Neuronal stem cell (in vitro differentiated cells): ENCODE data around the gene MYH8.

ENCODE experiments used
- DNase-seq: peaks from one replicate; pipeline ENCODE4 v3.0.0-alpha.2; 2013; ENCODE audit warnings: low spot score
- H2AFZ ChIP-seq: one replicate; pipeline ENCODE4 v1.6.1; 2013; ENCODE audit warnings: mild to moderate bottlenecking, low read length, inconsistent platforms
- H2AK5ac ChIP-seq: 2 replicates; pipeline ENCODE4 v1.6.1; 2013; ENCODE audit warnings: low read depth, mild to moderate bottlenecking, inconsistent platforms, low read length, moderate library complexity, mixed read lengths
- H2BK120ac ChIP-seq: 2 replicates; pipeline ENCODE4 v1.6.1; 2013; ENCODE audit warnings: low read depth, mild to moderate bottlenecking, inconsistent platforms, low read length, moderate library complexity, mixed read lengths
- H2BK12ac ChIP-seq: one replicate; pipeline ENCODE4 v1.6.1; 2013; ENCODE audit warnings: low read length, inconsistent platforms
- H2BK15ac ChIP-seq: 2 replicates; pipeline ENCODE4 v1.6.1; 2013; ENCODE audit warnings: mild to moderate bottlenecking, low read length, inconsistent platforms, mixed read lengths
- H2BK5ac ChIP-seq: one replicate; pipeline ENCODE4 v1.6.1; 2013; ENCODE audit warnings: inconsistent platforms, mild to moderate bottlenecking, low read length, moderate library complexity
- H3K14ac ChIP-seq: one replicate; pipeline ENCODE4 v1.6.1; 2013; ENCODE audit warnings: low read length, inconsistent platforms
- H3K18ac ChIP-seq: 2 replicates; pipeline ENCODE4 v1.6.1; 2013; ENCODE audit warnings: low read length, inconsistent platforms
- H3K23ac ChIP-seq: 2 replicates; pipeline ENCODE4 v1.6.1; 2013; ENCODE audit warnings: low read depth, mild to moderate bottlenecking, mixed read lengths, low read length, inconsistent platforms; ENCODE audit not compliant: poor library complexity
- H3K27ac ChIP-seq: replicated peaks from 3 replicates; pipeline ENCODE4 v1.5.1; 2013; ENCODE audit warnings: low read length, inconsistent platforms
- H3K27me3 ChIP-seq, 3 experiments: 2 replicates each; pipeline ENCODE4 v1.6.1; 2013; ENCODE audit warnings: low read length in 3 of 3, mild to moderate bottlenecking in 2 of 3, inconsistent platforms in 1 of 3, low read depth in 1 of 3, mixed read lengths in 1 of 3, moderate library complexity in 1 of 3; ENCODE audit not compliant: control insufficient read depth in 3 of 3, insufficient read depth in 3 of 3
- H3K36me3 ChIP-seq, 2 donors: replicated peaks in 1 of 2; 2 replicates each; pipeline ENCODE4 v1.6.1; 2013; ENCODE audit warnings: low read length in 2 of 2; ENCODE audit not compliant: control insufficient read depth in 2 of 2, insufficient read depth in 2 of 2
- H3K4ac ChIP-seq: 2 replicates; pipeline ENCODE4 v1.6.1; 2013; ENCODE audit warnings: inconsistent platforms, mild to moderate bottlenecking, low read length, moderate library complexity
- H3K4me1 ChIP-seq, 2 donors: 1 replicate in 1 of 2; 2 replicates in 1 of 2; pipeline ENCODE4 v1.6.1; 2013; ENCODE audit warnings: low read length in 2 of 2, low read depth in 1 of 2; ENCODE audit not compliant: control insufficient read depth in 2 of 2, insufficient read depth in 1 of 2
- H3K4me2 ChIP-seq: one replicate; pipeline ENCODE4 v1.6.1; 2013; ENCODE audit warnings: mild to moderate bottlenecking, low read length, inconsistent platforms; ENCODE audit not compliant: insufficient read depth, poor library complexity, severe bottlenecking
- H3K4me3 ChIP-seq, 2 donors: 2 replicates each; pipeline ENCODE4 v1.5.1; 2013; ENCODE audit warnings: low read length in 2 of 2, mild to moderate bottlenecking in 2 of 2, inconsistent platforms in 1 of 2, moderate library complexity in 1 of 2
- H3K79me1 ChIP-seq: one replicate; pipeline ENCODE4 v1.6.1; 2013; ENCODE audit warnings: low read depth, mild to moderate bottlenecking, inconsistent platforms, low read length, moderate library complexity
- H3K9ac ChIP-seq: one replicate; pipeline ENCODE4 v1.6.1; 2013; ENCODE audit warnings: mild to moderate bottlenecking, low read depth, low read length, inconsistent platforms; ENCODE audit not compliant: poor library complexity
- H3K9me3 ChIP-seq, 2 donors: replicated peaks in 1 of 2; 2 replicates each; pipeline versions ENCODE3 to v1.6.1; 2013; ENCODE audit warnings: low read length in 2 of 2, mild to moderate bottlenecking in 2 of 2, inconsistent platforms in 1 of 2, low read depth in 1 of 2, mixed read lengths in 1 of 2, moderate library complexity in 1 of 2; ENCODE audit not compliant: control insufficient read depth in 2 of 2, insufficient read depth in 1 of 2
- H4K8ac ChIP-seq: one replicate; pipeline ENCODE4 v1.6.1; 2013; ENCODE audit warnings: low read depth, mild to moderate bottlenecking, inconsistent platforms, low read length, moderate library complexity
- H4K91ac ChIP-seq: one replicate; pipeline ENCODE4 v1.6.1; 2013; ENCODE audit warnings: low read length, low read depth, mild to moderate bottlenecking, inconsistent platforms; ENCODE audit not compliant: poor library complexity
- WGBS, 2 donors: extraction: QIAGEN DNeasy Blood & Tissue Kit; methylation state at CpG; one replicate each; pipeline ENCODE4 v1.1.7; 2013; ENCODE audit warnings: missing lambda C conversion rate in 2 of 2, mixed read lengths in 1 of 2; ENCODE audit not compliant: insufficient read length in 2 of 2, insufficient replicate concordance in 1 of 2; ENCODE audit errors: extremely low coverage in 2 of 2; 5-methylcytosine and 5-hydroxymethylcytosine counted together

The MYH8 gene

DNA sequence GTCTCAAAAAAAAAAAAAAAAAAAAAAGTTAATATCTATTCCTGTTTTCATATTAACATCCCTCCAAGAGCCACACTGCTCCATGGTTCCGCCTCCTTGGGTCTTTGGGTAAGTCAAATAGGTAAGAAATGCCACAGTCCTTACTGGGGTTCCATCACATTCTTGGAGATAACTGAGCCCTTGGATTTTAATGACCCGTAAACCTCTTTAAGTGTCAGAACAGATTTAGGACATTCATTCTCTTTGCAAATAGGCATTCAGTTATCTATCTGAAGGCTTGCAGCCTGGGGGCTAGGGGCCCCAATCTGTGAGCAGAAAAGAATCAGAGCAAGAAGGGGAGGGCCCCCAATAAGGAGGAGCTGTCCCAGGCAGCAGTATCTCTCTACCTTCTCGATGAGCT is 76.9 kb downstream of the MYH8 start:
- Histone ChIP-seq H2BK120ac (no peak overlapping the region), H3K9ac (no peak overlapping the region), H3K23ac (no peak overlapping the region), H3K4me1 (no peaks in the 10 kb centered on the region), H2AK5ac (no peak overlapping the region), H3K27ac (no peak overlapping the region), H3K36me3 (no peaks in the 10 kb centered on the region), H3K4me3 (no peak overlapping the region), H2BK5ac (no peak overlapping the region), H3K4me2 (no peak overlapping the region), H3K79me1 (no peaks in the 10 kb centered on the region), H3K27me3 (no peaks in the 10 kb centered on the region), H2BK12ac (no peak overlapping the region), H3K4ac (no peak overlapping the region), H3K14ac (no peak overlapping the region), H4K8ac (no peak overlapping the region), H2AFZ (no peak overlapping the region), H2BK15ac (no peak overlapping the region), H3K9me3 (no peaks in the 10 kb centered on the region), H3K18ac (no peak overlapping the region), H4K91ac (no peak overlapping the region)
- WGBS, 2 donors, result no CpG with 5 or more reads among the region's 3 CpGs
- DNase-seq, result no peak
